GM12878 (cell line): ENCODE data around the gene VASH1. TPM values are rescaled to one million over a fixed set of nuclear protein-coding genes. Genes with fewer than 3 reads are reported as not detected.

Source experiments
- CHD2 ChIP-seq: IDR thresholded peaks from 2 replicates; pipeline ENCODE4 v1.6.1; 2011; ENCODE audit warnings: low read depth, low read length, improper control_type of control experiment, borderline replicate concordance
- CTCF ChIP-seq, 3 experiments: IDR thresholded peaks in 2 of 3; conservative IDR thresholded peaks in 1 of 3; 2 replicates each; pipeline ENCODE4 v1.5.1; 2011; ENCODE audit warnings: low read depth in 3 of 3, low read length in 3 of 3, mild to moderate bottlenecking in 3 of 3, control low read depth in 2 of 3, moderate library complexity in 2 of 3, inconsistent platforms in 1 of 3, mixed read lengths in 1 of 3; ENCODE audit not compliant: control insufficient read depth in 2 of 3, insufficient read depth in 1 of 3; ENCODE audit errors: extremely low read depth in 1 of 3
- ESRRA ChIP-seq: IDR thresholded peaks from 2 replicates; pipeline ENCODE4 v1.6.1; 2012; ENCODE audit warnings: mild to moderate bottlenecking, low read length, improper control_type of control experiment
- ETV6 ChIP-seq, 2 experiments: fragments of 450-650 bp in 1 of 2; IDR thresholded peaks in 1 of 2; conservative IDR thresholded peaks in 1 of 2; 2 replicates each; pipeline ENCODE4 v1.6.1; 2014; ENCODE audit warnings: antibody characterized with exemption in 1 of 2, borderline replicate concordance in 1 of 2, low read depth in 1 of 2, mild to moderate bottlenecking in 1 of 2, moderate library complexity in 1 of 2
- SIX5 ChIP-seq: IDR thresholded peaks from 2 replicates; pipeline ENCODE4 v1.6.1; 2011; ENCODE audit warnings: mild to moderate bottlenecking, low read depth, low read length, moderate library complexity; ENCODE audit not compliant: severe bottlenecking
- TCF7 ChIP-seq: IDR thresholded peaks from 2 replicates; pipeline ENCODE4 v1.6.1; 2014; ENCODE audit warnings: antibody characterized with exemption, borderline replicate concordance
- polyA plus RNA-seq, 11 experiments: library from polyadenylated mRNA; depleted of rRNA in 4 of 11; unstranded in 6 of 11; stranded (reverse) in 5 of 11; fragments of >200 nt; fragmentation: Nextera tagmentation in 4 of 11; fragmentation: Illumina TruSeq in 1 of 11; extraction: Ambion mirVana in 4 of 11; extraction: Trizol in 1 of 11; gene quantifications; 1 replicate in 1 of 11; 2 replicates in 10 of 11; pipeline versions ENCODE4 v1.2.1 to v1.2.3, GENCODE V29; 2011 to 2016; ENCODE audit warnings: inconsistent platforms in 2 of 11, missing spikeins in 2 of 11, low read depth in 1 of 11
- total RNA-seq, 4 experiments: library from RNA; depleted of rRNA in 3 of 4; stranded (reverse); fragments of >200 nt in 3 of 4; fragmentation: Illumina TruSeq in 1 of 4; extraction: Trizol in 1 of 4; gene quantifications; 2 replicates each; pipeline versions ENCODE4 v1.2.1 to v1.2.3, GENCODE V29; 2013 to 2021
- TF ChIP-seq, protein P1 (sequence below): fragments of 450-650 bp; IDR thresholded peaks from 2 replicates; pipeline ENCODE4 v1.6.1; 2014; ENCODE audit warnings: mild to moderate bottlenecking

Gene VASH1
- total and polyA plus RNA-seq, 10 of the 15 experiments (the other 5 are each of a cell fraction or from before 2014, with no cell fraction given), result 0.06 to 2.3 (median 0.53) TPM

DNA sequence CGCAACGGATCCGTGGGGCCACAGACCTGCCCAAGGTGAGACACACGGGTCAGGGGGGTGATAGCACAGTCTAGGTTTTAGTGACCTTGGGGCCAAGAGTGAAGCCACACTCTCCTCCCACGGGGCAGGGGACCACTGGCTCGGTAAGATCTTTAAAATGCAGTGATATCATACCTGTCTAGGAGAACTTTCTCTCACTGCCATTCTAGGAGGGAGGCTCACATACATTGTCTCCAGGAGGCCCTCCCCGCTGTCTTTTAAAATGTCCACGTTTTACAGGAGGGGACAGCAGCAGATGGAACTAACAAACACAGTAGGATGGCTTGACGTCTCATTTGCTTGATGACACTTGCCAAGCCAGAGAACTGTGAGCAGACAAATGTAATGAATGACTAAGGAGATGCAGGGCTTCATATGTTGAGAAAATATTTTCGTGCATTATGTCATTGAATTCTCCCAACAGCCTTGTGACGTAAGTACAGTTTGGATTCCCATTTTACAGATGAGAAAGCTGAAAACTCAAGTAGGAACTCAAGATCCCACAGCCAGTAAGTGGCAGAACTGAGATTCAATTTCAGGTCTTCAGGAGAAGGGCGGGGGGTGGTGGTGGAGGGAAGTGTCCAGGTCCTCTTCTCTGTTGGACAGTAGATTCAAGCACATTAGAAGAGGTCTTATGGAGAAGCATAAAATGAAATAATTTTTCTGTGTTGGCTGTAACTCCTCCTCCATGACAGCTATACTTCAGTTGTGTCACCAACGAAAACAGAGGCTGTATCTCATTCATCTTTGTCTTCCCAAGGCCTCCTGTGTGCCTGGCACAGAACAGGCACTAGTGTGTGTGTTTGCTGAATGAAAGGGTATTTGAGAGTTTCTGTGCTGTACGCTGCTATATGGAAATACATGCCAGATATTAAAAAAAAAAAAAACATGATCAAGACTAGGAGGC is 2.1 kb downstream of the VASH1 start (continued):
- TF ChIP-seq ETV6 (conservative IDR thresholded peaks at IDR 0.05 in 1 of 2, IDR thresholded peaks at IDR 0.05 in 1 of 2; ENCODE audit: borderline replicate concordance in 1 of 2, low read depth in 1 of 2), result no peak
- TF ChIP-seq CTCF (IDR thresholded peaks at IDR 0.05 in 2 of 3, conservative IDR thresholded peaks at IDR 0.05 in 1 of 3; ENCODE audit: control insufficient read depth in 2 of 3, extremely low read depth in 1 of 3, insufficient read depth in 1 of 3, low read depth in 3 of 3, low read length in 3 of 3), result no peak
- no peak for TF ChIP-seq ESRRA
- TF ChIP-seq SIX5, result no peak
- no peak for TF ChIP-seq TCF7
- TF ChIP-seq, protein P1, sequence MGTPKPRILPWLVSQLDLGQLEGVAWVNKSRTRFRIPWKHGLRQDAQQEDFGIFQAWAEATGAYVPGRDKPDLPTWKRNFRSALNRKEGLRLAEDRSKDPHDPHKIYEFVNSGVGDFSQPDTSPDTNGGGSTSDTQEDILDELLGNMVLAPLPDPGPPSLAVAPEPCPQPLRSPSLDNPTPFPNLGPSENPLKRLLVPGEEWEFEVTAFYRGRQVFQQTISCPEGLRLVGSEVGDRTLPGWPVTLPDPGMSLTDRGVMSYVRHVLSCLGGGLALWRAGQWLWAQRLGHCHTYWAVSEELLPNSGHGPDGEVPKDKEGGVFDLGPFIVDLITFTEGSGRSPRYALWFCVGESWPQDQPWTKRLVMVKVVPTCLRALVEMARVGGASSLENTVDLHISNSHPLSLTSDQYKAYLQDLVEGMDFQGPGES, result no peak
- TF ChIP-seq CHD2, result no peak
